ENCODE measurements around the gene RCOR1.
A peak's percentile ranks its signal among the peaks of the same experiment; 100 is the strongest.

Gene RCOR1

DNA sequence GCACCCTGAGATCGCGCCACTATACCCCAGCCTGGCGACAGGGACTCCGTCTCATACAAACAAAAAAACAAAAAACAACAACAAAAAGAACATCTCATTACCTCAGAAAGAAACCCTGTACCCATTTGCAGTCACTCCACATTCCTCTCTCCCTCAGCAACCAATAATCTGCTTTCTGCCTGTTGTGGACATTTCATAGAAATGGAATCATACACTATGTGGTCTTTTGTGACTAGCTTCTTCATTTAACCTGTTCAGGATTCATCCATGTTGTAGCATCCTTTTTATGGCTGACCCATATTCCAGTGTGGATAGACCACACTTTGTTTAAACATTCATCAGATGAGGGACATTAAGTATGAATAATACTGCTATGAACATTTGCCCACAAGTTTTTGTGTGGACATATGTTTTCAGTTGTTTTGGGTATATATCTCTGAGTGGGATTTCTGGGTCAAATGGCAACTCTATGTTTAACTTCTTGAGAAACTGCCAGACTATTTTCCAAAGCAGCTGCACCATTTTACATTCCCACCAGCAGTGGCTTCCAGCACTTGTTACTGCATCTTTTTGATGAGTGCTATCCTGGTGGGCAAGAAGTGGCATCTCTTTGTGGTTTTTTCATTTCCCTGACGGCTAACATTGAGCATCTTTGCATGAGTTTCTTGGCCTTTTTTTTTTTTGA is 5.9 kb upstream of the RCOR1 start:
- no peaks in the 10 kb centered on the region for H3K27me3 ChIP-seq (ENCODE audit: low read depth, low read length)
- H3K4me1 ChIP-seq (ENCODE audit: control insufficient read depth in 1 of 2, insufficient read depth in 2 of 2, low read length in 2 of 2): peaks cover 0 to 9% of the 10 kb centered on the region in 2 donors
- H3K9me3 ChIP-seq (ENCODE audit: control insufficient read depth in 1 of 2, low read length in 2 of 2): no peaks in the 10 kb centered on the region
- no peaks in the 10 kb centered on the region for H3K36me3 ChIP-seq (ENCODE audit: control insufficient read depth in 1 of 2, insufficient read depth in 2 of 2, low read length in 2 of 2)
- H3K4me3 ChIP-seq (ENCODE audit: low read depth in 1 of 2, low read length in 2 of 2): no peak overlapping the region
- no peak overlapping the region for H3K27ac ChIP-seq (ENCODE audit: low read length)

DNA sequence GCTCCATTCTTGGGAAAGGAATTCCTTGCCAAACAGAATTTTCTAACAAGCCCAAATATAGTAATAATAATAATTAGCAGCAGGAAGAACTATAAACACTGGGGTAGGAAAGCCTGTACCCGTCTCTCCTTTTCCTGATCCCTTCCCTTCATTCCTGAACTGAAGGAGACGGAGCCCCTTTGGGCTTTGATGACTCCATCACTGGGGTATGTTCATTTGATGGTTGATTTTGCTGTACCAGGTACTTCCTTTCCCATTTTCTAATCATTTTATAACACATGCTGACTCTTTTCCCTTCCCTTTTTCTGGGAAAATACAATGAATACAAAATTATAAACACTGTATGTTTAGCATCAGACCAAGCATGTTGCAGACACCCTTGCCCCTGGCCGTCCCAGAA is 3.6 kb upstream of the RCOR1 start:
- no peak overlapping the region for H3K27ac ChIP-seq (ENCODE audit: low read length)
- H3K36me3 ChIP-seq (ENCODE audit: control insufficient read depth in 1 of 2, insufficient read depth in 2 of 2, low read length in 2 of 2): no peaks in the 10 kb centered on the region
- no peaks in the 10 kb centered on the region for H3K9me3 ChIP-seq (ENCODE audit: control insufficient read depth in 1 of 2, low read length in 2 of 2)
- H3K27me3 ChIP-seq (ENCODE audit: low read depth, low read length): no peaks in the 10 kb centered on the region
- peaks cover 0 to 12% of the 10 kb centered on the region in 2 donors for H3K4me1 ChIP-seq (ENCODE audit: control insufficient read depth in 1 of 2, insufficient read depth in 2 of 2, low read length in 2 of 2)
- no peak overlapping the region for H3K4me3 ChIP-seq (ENCODE audit: low read depth in 1 of 2, low read length in 2 of 2)

DNA sequence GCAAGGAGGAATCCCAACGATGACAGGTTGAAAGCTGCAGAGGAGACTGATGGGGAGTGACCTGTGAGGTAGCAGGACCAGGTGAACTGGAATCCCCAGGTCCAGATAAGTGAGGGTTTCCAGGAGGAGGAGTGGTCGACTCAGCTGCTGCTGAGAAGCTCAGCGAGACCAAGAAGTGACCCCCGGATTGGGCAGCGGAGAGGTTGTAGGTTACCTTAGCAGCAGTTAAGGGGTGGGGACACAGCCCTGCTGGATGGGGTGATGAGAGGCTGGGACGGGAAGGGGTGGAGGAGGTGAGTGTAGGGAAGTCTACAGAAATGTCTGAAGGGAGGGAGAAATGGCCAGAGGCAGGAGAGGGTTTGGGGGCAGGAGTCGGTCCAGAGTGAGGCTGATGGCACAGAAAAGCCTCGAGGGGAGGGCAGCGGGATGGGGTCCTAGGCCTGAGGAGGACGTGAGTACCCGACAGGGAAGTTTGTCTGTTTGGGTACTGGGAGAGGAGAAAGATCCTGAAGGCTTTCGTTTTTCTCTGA is 2.6 kb upstream of the RCOR1 start:
- Histone ChIP-seq H3K27ac (ENCODE audit: low read length) (no peak overlapping the region), H3K4me3 (ENCODE audit: low read depth in 1 of 2, low read length in 2 of 2) (no peak overlapping the region), H3K36me3 (ENCODE audit: control insufficient read depth in 1 of 2, insufficient read depth in 2 of 2, low read length in 2 of 2) (no peaks in the 10 kb centered on the region), H3K27me3 (ENCODE audit: low read depth, low read length) (no peaks in the 10 kb centered on the region), H3K9me3 (ENCODE audit: control insufficient read depth in 1 of 2, low read length in 2 of 2) (no peaks in the 10 kb centered on the region), H3K4me1 (ENCODE audit: control insufficient read depth in 1 of 2, insufficient read depth in 2 of 2, low read length in 2 of 2) (peaks cover 0 to 21% of the 10 kb centered on the region in 2 donors)

DNA sequence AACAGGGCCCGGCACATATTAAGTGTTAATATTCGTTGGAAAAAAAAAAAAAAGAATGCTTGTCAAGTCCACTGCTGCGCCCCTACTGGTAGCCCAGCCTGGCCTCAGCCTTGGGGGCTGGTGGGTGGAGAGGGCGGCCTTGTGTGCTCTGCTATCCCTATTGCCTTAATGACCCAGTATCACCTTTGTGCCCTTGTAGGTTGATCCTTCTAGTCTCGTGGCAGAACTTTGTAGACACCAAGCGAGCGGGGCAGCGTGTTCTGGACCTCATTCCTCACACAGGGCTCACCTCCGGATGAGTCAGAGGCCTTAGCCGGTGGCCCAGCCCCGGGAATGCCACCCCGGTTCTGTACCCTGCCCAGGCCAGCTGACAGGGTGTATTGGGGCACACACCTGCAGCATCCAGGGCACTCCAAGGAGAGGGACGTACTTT is 1.8 kb upstream of the RCOR1 start:
- no peaks in the 10 kb centered on the region for H3K36me3 ChIP-seq (ENCODE audit: control insufficient read depth in 1 of 2, insufficient read depth in 2 of 2, low read length in 2 of 2)
- peak overlapping the region; percentile 55 to 66 for H3K4me3 ChIP-seq (ENCODE audit: low read depth in 1 of 2, low read length in 2 of 2)
- H3K27ac ChIP-seq (ENCODE audit: low read length): peak overlapping the region; percentile 75
- no peaks in the 10 kb centered on the region for H3K9me3 ChIP-seq (ENCODE audit: control insufficient read depth in 1 of 2, low read length in 2 of 2)
- peaks cover 0 to 26% of the 10 kb centered on the region in 2 donors for H3K4me1 ChIP-seq (ENCODE audit: control insufficient read depth in 1 of 2, insufficient read depth in 2 of 2, low read length in 2 of 2)
- no peaks in the 10 kb centered on the region for H3K27me3 ChIP-seq (ENCODE audit: low read depth, low read length)

DNA sequence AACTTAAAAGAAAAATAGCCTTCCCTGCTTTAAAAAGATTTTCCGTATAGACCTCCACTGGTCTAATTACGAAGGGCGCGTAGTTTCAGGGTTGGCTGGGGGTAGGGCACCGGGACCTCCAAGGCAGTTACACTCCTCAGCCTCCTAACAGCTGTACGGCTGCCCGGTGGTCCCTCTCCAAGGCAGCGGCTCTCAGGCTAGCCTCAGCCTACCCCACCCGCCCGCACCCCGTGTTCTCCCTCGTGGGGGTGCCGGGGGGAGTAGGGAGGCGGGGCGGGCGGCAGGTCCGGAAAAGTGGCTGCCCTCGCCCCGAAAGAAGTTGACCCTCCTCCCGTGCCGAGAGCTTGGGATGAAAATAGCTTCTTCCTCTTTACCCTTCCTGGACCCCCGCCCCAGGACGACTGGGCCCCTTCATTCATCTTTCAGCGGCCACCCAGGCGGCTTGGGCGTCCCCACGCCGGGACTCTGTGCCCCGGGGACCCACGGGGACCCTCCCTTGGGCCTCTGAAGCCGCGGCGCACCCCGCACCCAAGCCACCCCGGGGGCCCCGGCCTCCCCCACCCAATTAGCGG is 991 bp upstream of the RCOR1 start:
- Histone ChIP-seq H3K4me1 (ENCODE audit: control insufficient read depth in 1 of 2, insufficient read depth in 2 of 2, low read length in 2 of 2) (peaks cover 0 to 26% of the 10 kb centered on the region in 2 donors), H3K27ac (ENCODE audit: low read length) (peak overlapping the region; percentile 75), H3K4me3 (ENCODE audit: low read depth in 1 of 2, low read length in 2 of 2) (peak overlapping the region; percentile 55 to 66), H3K9me3 (ENCODE audit: control insufficient read depth in 1 of 2, low read length in 2 of 2) (no peaks in the 10 kb centered on the region), H3K27me3 (ENCODE audit: low read depth, low read length) (no peaks in the 10 kb centered on the region), H3K36me3 (ENCODE audit: control insufficient read depth in 1 of 2, insufficient read depth in 2 of 2, low read length in 2 of 2) (no peaks in the 10 kb centered on the region)

DNA sequence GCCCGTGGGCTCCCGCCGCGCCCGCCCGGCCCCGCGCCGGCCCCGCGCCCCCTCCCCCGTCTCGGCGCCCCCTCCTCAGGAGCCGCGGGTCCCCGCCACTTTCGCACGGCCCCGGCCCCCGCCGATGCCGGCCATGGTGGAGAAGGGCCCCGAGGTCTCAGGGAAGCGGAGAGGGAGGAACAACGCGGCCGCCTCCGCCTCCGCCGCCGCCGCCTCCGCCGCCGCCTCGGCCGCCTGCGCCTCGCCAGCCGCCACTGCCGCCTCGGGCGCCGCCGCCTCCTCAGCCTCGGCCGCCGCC is 263 bp downstream of the RCOR1 start:
- Histone ChIP-seq H3K36me3 (ENCODE audit: control insufficient read depth in 1 of 2, insufficient read depth in 2 of 2, low read length in 2 of 2) (no peaks in the 10 kb centered on the region), H3K27me3 (ENCODE audit: low read depth, low read length) (no peaks in the 10 kb centered on the region), H3K4me3 (ENCODE audit: low read depth in 1 of 2, low read length in 2 of 2) (peak overlapping the region in 1 of 2 donors; percentile 93), H3K27ac (ENCODE audit: low read length) (no peak overlapping the region), H3K4me1 (ENCODE audit: control insufficient read depth in 1 of 2, insufficient read depth in 2 of 2, low read length in 2 of 2) (peaks cover 0 to 26% of the 10 kb centered on the region in 2 donors), H3K9me3 (ENCODE audit: control insufficient read depth in 1 of 2, low read length in 2 of 2) (no peaks in the 10 kb centered on the region)

DNA sequence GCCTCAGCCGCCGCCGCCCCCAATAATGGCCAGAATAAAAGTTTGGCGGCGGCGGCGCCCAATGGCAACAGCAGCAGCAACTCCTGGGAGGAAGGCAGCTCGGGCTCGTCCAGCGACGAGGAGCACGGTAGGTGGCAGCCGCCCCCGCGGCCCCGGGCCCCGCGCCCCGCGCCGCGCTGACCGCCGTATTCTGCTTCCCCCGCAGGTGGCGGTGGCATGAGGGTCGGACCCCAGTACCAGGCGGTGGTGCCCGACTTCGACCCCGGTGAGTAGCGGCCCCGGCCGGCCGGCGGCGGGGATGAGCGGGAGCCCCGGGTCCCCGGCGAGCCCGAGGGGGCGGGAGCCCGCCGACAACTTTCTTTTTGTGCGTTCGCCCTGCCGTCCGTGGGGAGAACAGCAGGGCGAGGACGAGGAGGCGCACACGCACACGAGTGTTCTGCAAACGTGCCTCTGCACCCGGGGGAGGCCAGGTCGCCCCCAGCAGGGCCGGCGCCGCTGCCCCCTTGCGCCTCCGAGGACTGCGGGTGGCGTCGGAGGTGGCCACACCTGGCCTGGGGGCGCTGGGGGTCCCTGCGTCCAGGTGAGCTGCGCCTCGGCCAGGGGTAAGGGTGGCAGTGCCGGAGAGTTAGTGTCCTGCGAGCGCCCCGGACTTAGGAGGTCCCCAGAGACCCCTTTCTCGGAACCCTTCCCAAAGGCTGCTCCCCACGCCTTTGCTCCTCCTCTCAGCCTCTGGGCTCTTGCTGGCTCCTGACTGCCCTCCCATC is 794 bp downstream of the RCOR1 start:
- Histone ChIP-seq H3K4me1 (ENCODE audit: control insufficient read depth in 1 of 2, insufficient read depth in 2 of 2, low read length in 2 of 2) (peaks cover 0 to 26% of the 10 kb centered on the region in 2 donors), H3K36me3 (ENCODE audit: control insufficient read depth in 1 of 2, insufficient read depth in 2 of 2, low read length in 2 of 2) (no peaks in the 10 kb centered on the region), H3K27me3 (ENCODE audit: low read depth, low read length) (no peaks in the 10 kb centered on the region), H3K9me3 (ENCODE audit: control insufficient read depth in 1 of 2, low read length in 2 of 2) (no peaks in the 10 kb centered on the region), H3K4me3 (ENCODE audit: low read depth in 1 of 2, low read length in 2 of 2) (peak overlapping the region; percentile 70 to 93), H3K27ac (ENCODE audit: low read length) (peak overlapping the region; percentile 74)

DNA sequence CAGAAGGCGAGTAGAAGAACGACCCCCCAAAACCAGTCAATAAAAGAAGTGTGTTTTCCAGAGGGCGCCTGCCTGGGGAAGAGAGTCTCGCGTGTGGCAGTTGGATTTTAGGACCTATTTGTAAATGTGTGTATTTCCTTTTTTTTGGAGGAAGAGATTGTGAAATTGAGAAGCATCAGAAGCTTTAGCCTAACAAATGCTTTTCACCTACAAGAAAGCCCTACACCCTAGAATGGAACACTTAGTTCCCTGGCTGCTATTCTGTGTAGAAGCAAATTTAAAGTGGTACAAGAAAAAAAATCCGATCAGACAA is 1.3 kb downstream of the RCOR1 start:
- H3K36me3 ChIP-seq (ENCODE audit: control insufficient read depth in 1 of 2, insufficient read depth in 2 of 2, low read length in 2 of 2): no peaks in the 10 kb centered on the region

DNA sequence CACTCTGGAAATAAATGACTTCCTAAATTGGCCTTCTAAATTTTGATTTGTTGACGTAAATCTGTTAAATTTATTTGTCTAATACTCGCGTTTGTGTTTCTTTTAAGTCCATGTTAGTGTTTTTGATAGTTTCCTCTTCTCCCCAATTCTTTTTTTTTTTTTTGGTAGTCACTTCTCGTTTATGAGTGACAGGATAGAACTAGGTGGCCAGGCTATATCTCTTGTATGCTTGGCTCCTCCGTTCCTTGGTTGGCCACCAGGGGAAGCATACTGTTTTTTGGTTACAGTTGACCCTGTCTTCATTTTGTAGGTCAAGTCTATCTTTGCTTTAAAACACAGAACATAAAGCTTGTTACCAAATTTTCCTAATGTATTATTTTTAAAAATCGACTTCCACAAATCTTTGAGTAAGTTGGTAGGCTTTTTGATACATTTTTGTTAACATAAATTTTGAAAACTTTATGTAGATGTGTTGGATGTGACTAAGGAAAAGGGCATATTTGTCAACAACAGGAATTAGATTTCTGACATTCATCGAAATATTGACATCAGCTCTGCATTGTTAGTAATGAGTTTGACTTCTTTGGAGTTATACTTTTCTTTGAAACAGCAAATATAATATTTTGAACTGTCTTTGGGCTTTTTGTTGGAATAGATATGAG is 2.2 kb downstream of the RCOR1 start:
- no peaks in the 10 kb centered on the region for H3K27me3 ChIP-seq (ENCODE audit: low read depth, low read length)
- no peaks in the 10 kb centered on the region for H3K9me3 ChIP-seq (ENCODE audit: control insufficient read depth in 1 of 2, low read length in 2 of 2)
- no peak overlapping the region for H3K27ac ChIP-seq (ENCODE audit: low read length)
- peaks cover 0 to 26% of the 10 kb centered on the region in 2 donors for H3K4me1 ChIP-seq (ENCODE audit: control insufficient read depth in 1 of 2, insufficient read depth in 2 of 2, low read length in 2 of 2)
- H3K36me3 ChIP-seq (ENCODE audit: control insufficient read depth in 1 of 2, insufficient read depth in 2 of 2, low read length in 2 of 2): no peaks in the 10 kb centered on the region
- H3K4me3 ChIP-seq (ENCODE audit: low read depth in 1 of 2, low read length in 2 of 2): peak overlapping the region; percentile 70 to 93

More for the DNA sequence above, 1.3 kb downstream of the RCOR1 start:
- peak overlapping the region; percentile 74 for H3K27ac ChIP-seq (ENCODE audit: low read length)
- no peaks in the 10 kb centered on the region for H3K27me3 ChIP-seq (ENCODE audit: low read depth, low read length)
- H3K9me3 ChIP-seq (ENCODE audit: control insufficient read depth in 1 of 2, low read length in 2 of 2): no peaks in the 10 kb centered on the region
- peaks cover 0 to 26% of the 10 kb centered on the region in 2 donors for H3K4me1 ChIP-seq (ENCODE audit: control insufficient read depth in 1 of 2, insufficient read depth in 2 of 2, low read length in 2 of 2)
- peak overlapping the region; percentile 70 to 93 for H3K4me3 ChIP-seq (ENCODE audit: low read depth in 1 of 2, low read length in 2 of 2)

DNA sequence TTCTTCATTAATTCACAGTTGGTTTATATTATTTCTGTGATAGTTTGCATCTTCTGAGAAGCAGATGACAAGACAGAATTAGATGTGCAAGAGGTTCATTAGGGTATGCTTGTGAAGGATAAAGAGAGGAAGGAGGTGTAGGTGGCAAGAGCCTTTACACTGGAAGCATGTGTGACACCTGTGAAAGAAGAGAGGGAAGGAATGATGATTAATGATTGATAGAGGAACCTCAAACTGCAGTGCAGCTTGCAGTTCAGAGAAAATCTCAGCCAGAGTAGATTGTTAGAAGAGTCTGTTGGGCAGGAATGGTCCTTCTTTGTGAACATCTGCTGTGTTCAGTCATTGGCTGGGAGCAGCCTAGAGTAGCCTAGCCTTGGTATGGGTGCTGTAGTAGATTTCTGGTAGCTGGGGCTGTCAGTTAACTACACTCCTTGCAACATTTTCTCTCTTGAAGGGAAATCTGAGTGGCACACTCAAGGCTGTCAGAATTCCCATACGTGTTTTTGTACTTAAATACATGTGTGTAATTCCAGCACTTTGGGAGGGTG is 9.0 kb downstream of the RCOR1 start:
- peaks cover 0 to 9% of the 10 kb centered on the region in 2 donors for H3K4me1 ChIP-seq (ENCODE audit: control insufficient read depth in 1 of 2, insufficient read depth in 2 of 2, low read length in 2 of 2)
- no peaks in the 10 kb centered on the region for H3K36me3 ChIP-seq (ENCODE audit: control insufficient read depth in 1 of 2, insufficient read depth in 2 of 2, low read length in 2 of 2)
- H3K27me3 ChIP-seq (ENCODE audit: low read depth, low read length): no peaks in the 10 kb centered on the region
- H3K9me3 ChIP-seq (ENCODE audit: control insufficient read depth in 1 of 2, low read length in 2 of 2): no peaks in the 10 kb centered on the region
- no peak overlapping the region for H3K27ac ChIP-seq (ENCODE audit: low read length)
- H3K4me3 ChIP-seq (ENCODE audit: low read depth in 1 of 2, low read length in 2 of 2): no peak overlapping the region

All from muscle layer of duodenum (tissue), 2 donors.